H1 (cell line): ENCODE results near the gene ZNF358. TPM values are rescaled to one million over a fixed set of nuclear protein-coding genes. Genes with fewer than 3 reads are reported as not detected.

Experiments
- EP300 ChIP-seq, 2 experiments: IDR thresholded peaks; 1 replicate in 1 of 2; 2 replicates in 1 of 2; pipeline ENCODE4 v1.6.1; 2011 to 2012; ENCODE audit warnings: low read depth in 2 of 2, low read length in 2 of 2, mild to moderate bottlenecking in 2 of 2, borderline replicate concordance in 1 of 2, inconsistent platforms in 1 of 2, moderate library complexity in 1 of 2
- HDAC2 ChIP-seq, 2 experiments: fragments of 300-600 bp in 1 of 2; sonication (generic) in 1 of 2; IDR thresholded peaks; 2 replicates each; pipeline ENCODE4 v1.6.1; 2011 to 2012; ENCODE audit warnings: low read depth in 2 of 2, low read length in 2 of 2, mild to moderate bottlenecking in 2 of 2, moderate library complexity in 2 of 2, borderline replicate concordance in 1 of 2, inconsistent platforms in 1 of 2
- SUZ12 ChIP-seq: fragments of 200-600 bp; sonication (generic); IDR thresholded peaks from 2 replicates; pipeline ENCODE4 v1.6.1; 2012; ENCODE audit warnings: mild to moderate bottlenecking, inconsistent platforms, low read length, moderate library complexity, mixed read lengths
- polyA plus RNA-seq, 7 experiments: library from polyadenylated mRNA; depleted of rRNA in 3 of 7; stranded (reverse) in 5 of 7; unstranded in 2 of 7; fragments of >200 nt in 5 of 7; fragments of 200-250 nt in 2 of 7; gene quantifications; 1 replicate in 5 of 7; 2 replicates in 1 of 7; 4 replicates in 1 of 7; pipeline versions ENCODE4 v1.2.1 to v1.2.3, GENCODE V29; 2011 to 2013; ENCODE audit warnings: missing spikeins in 2 of 7, mixed read lengths in 2 of 7
- total RNA-seq: library from RNA; stranded (reverse); fragmentation: NEBNext Ultra II Directional; extraction: Animal tissue kit (Norgen Biotek cat#: 25700); gene quantifications from 2 replicates; pipeline ENCODE4 v1.2.1, GENCODE V29; 2021

The ZNF358 gene
- total and polyA plus RNA-seq, 2 of the 8 experiments (the other 6 are each of a cell fraction or from before 2014, with no cell fraction given) = 40.0 to 60.3 TPM

GRCh38 chr19:7513809-7514642 is 1.9 kb upstream of the ZNF358 start (continued):
- TF ChIP-seq HDAC2 (IDR thresholded peaks at IDR 0.05; ENCODE audit: borderline replicate concordance in 1 of 2, low read depth in 2 of 2, low read length in 2 of 2) (no peak), SUZ12 (no peak), EP300 (IDR thresholded peaks at IDR 0.05; ENCODE audit: borderline replicate concordance in 1 of 2, low read depth in 2 of 2, low read length in 2 of 2) (no peak)
